PC-3 (cell line): ENCODE measurements around the gene NCDN. TPM values are rescaled to one million over a fixed set of nuclear protein-coding genes. Genes with fewer than 3 reads are reported as not detected.

Experiments used
- ATAC-seq: fragments of 200-7000 bp; cut with Tn5 transposase; 2 replicates; pipeline ENCODE4 v1.9.1; 2020; ENCODE audit warnings: mild to moderate bottlenecking, moderate library complexity
- BruUV-seq: library from RNA; stranded (reverse); fragments of 400-500 nt; replicated peaks from 2 replicates; lab custom pipeline; 2021; lab: Mats Ljungman, UMichigan
- CTCF ChIA-PET: fragments of 300-600 bp; sonication (Branson Sonifier 250); formaldehyde crosslinking; loops from one replicate; lab custom pipeline; 2022; ENCODE audit warnings: antibody characterized with exemption; lab: Charles Lee
- POLR2A ChIA-PET: fragments of 300-600 bp; sonication (Branson Sonifier 250); formaldehyde crosslinking; loops from one replicate; lab custom pipeline; 2022; ENCODE audit warnings: antibody characterized with exemption; ENCODE audit not compliant: unreplicated experiment; lab: Charles Lee
- DNase-seq: peaks from one replicate; pipeline ENCODE4 v3.0.0-alpha.2; 2015
- H2AFZ ChIP-seq: fragments of 300-600 bp; sonication (generic); 2 replicates; pipeline ENCODE4 v1.6.0; 2016; ENCODE audit warnings: antibody characterized with exemption, low read length
- H3F3A ChIP-seq: fragments of 300-600 bp; sonication (generic); one replicate; pipeline ENCODE4 v1.6.0; 2017; ENCODE audit warnings: antibody characterized with exemption, low read length, control low read depth, mild to moderate bottlenecking; ENCODE audit not compliant: unreplicated experiment
- H3K27ac ChIP-seq: fragments of 300-600 bp; sonication (generic); 2 replicates; pipeline ENCODE4 v1.5.1; 2016; ENCODE audit warnings: mild to moderate bottlenecking, low read length
- H3K27me3 ChIP-seq: fragments of 300-600 bp; sonication (generic); 2 replicates; pipeline ENCODE4 v1.6.1; 2016; ENCODE audit warnings: low read length, mixed read lengths
- H3K36me3 ChIP-seq: fragments of 300-600 bp; sonication (generic); 2 replicates; pipeline ENCODE4 v1.6.1; 2016; ENCODE audit warnings: low read depth, mixed run types, low read length, mixed read lengths
- H3K4me1 ChIP-seq: fragments of 300-600 bp; sonication (generic); 2 replicates; pipeline ENCODE4 v1.5.1; 2016; ENCODE audit warnings: low read length; ENCODE audit not compliant: insufficient read depth
- H3K4me2 ChIP-seq: fragments of 300-600 bp; sonication (generic); 2 replicates; pipeline ENCODE4 v1.6.0; 2016; ENCODE audit warnings: low read length
- H3K4me3 ChIP-seq: fragments of 300-600 bp; sonication (generic); 2 replicates; pipeline ENCODE4 v1.5.1; 2016; ENCODE audit warnings: mild to moderate bottlenecking, low read length, mixed read lengths
- H3K79me2 ChIP-seq: fragments of 300-600 bp; sonication (generic); 2 replicates; pipeline ENCODE4 v1.6.1; 2017; ENCODE audit warnings: low read length, mixed read lengths
- H3K9ac ChIP-seq: fragments of 300-600 bp; sonication (generic); 2 replicates; pipeline ENCODE4 v1.6.0; 2016; ENCODE audit warnings: mild to moderate bottlenecking, low read length
- H3K9me2 ChIP-seq: fragments of 300-600 bp; sonication (generic); replicated peaks from 2 replicates; pipeline ENCODE4 v1.6.1; 2016; ENCODE audit warnings: mixed run types, low read length, mixed read lengths
- H3K9me3 ChIP-seq: fragments of 300-600 bp; sonication (generic); 2 replicates; pipeline ENCODE4 v1.6.1; 2016; ENCODE audit warnings: low read length, mixed read lengths
- H4K20me1 ChIP-seq: fragments of 300-600 bp; sonication (generic); 2 replicates; pipeline ENCODE4 v1.6.1; 2016; ENCODE audit warnings: low read length, mixed read lengths
- EZH2 ChIP-seq: fragments of 300-600 bp; sonication (generic); IDR thresholded peaks from one replicate; pipeline ENCODE4 v1.6.1; 2017; ENCODE audit warnings: antibody characterized with exemption, mild to moderate bottlenecking, low read length; ENCODE audit not compliant: unreplicated experiment
- EZH2phosphoT487 ChIP-seq: fragments of 300-600 bp; sonication (generic); IDR thresholded peaks from 2 replicates; pipeline ENCODE4 v1.6.1; 2018; ENCODE audit warnings: mild to moderate bottlenecking, antibody characterized with exemption, low read length, borderline replicate concordance
- intact Hi-C: fragments of 100-400 bp; cut with micrococcal nuclease; formaldehyde crosslinking; loops from 2 replicates; pipeline ENCODE4 v1.9.0; 2023
- total RNA-seq: library from RNA; depleted of rRNA; stranded (reverse); fragments of >200 nt; gene quantifications from 2 replicates; pipeline ENCODE4 v1.2.3, GENCODE V29; 2014
- TF ChIP-seq, protein P1 (sequence below): fragments of 300-600 bp; sonication (generic); conservative IDR thresholded peaks from 2 replicates; pipeline ENCODE4 v1.5.1; 2017; ENCODE audit warnings: antibody characterized with exemption, low read depth, mild to moderate bottlenecking, low read length

NCDN gene
- total RNA-seq, 1 experiment from 2014 or later, result 25.2 TPM

GRCh38 chr1:35536556-35537162, 20.9 kb upstream of the NCDN start:
- Histone ChIP-seq H3K27me3 (no peaks in the 10 kb centered on the region), H3K36me3 (peaks cover 3% of the 10 kb centered on the region; the same call in 1 of the 2 replicates), H3K27ac (no peak overlapping the region), H2AFZ (no peak overlapping the region), H3K4me3 (no peak overlapping the region), H3F3A (no peaks in the 10 kb centered on the region), H3K9ac (no peak overlapping the region), H3K79me2 (peaks cover 8% of the 10 kb centered on the region; the same call in 1 of the 2 replicates), H3K4me1 (no peaks in the 10 kb centered on the region; the same call in 1 of the 2 replicates), H3K9me3 (no peaks in the 10 kb centered on the region), H3K4me2 (no peak overlapping the region), H4K20me1 (no peaks in the 10 kb centered on the region), H3K9me2 (no peaks in the 10 kb centered on the region)
- ChIA-PET POLR2A (no interaction called here), CTCF (interaction anchor here (0.7 kb wide), 1 partner anchor 86 kb away, joined by 3 read pairs; no protein-coding TSS in a partner anchor)
- no peak for ATAC-seq
- intact Hi-C loops, result no loop called here
- TF ChIP-seq EZH2 (no peak), EZH2phosphoT487 (no peak)
- DNase-seq, result no peak
- BruUV-seq, result no TSS peak

DNA sequence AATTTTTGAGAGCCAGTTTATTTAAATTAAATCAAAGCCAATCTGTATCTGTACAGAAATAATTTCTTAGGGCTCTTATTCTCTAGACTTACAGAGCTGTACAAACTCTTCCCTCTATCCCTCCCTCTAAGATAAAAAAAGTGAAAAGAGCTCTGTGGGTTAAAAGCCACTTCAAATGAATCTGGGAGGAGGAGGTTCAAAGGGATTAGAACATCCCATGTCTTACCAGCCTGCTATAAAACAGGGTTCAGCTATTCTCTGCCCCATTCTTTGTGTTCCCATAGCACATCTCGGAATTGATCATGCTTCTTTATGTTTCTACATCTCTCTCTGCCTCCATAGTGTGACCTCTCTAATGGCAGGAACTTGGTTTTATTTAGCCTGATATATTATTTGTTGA, 19.8 kb upstream of the NCDN start:
- Histone ChIP-seq H3K4me3 (no peak overlapping the region), H3K9me2 (no peaks in the 10 kb centered on the region), H3K9me3 (no peaks in the 10 kb centered on the region), H3K36me3 (peaks cover 3% of the 10 kb centered on the region; the same call in 1 of the 2 replicates), H3K9ac (no peak overlapping the region), H3K4me1 (peaks cover 6% of the 10 kb centered on the region; the same call in 1 of the 2 replicates), H3K27me3 (no peaks in the 10 kb centered on the region), H3K27ac (no peak overlapping the region), H3K79me2 (peaks cover 8% of the 10 kb centered on the region; the same call in 1 of the 2 replicates), H3K4me2 (no peak overlapping the region), H3F3A (no peaks in the 10 kb centered on the region), H2AFZ (no peak overlapping the region), H4K20me1 (no peaks in the 10 kb centered on the region)
- TF ChIP-seq EZH2, result no peak
- TF ChIP-seq EZH2phosphoT487, result no peak
- TF ChIP-seq, protein P1, sequence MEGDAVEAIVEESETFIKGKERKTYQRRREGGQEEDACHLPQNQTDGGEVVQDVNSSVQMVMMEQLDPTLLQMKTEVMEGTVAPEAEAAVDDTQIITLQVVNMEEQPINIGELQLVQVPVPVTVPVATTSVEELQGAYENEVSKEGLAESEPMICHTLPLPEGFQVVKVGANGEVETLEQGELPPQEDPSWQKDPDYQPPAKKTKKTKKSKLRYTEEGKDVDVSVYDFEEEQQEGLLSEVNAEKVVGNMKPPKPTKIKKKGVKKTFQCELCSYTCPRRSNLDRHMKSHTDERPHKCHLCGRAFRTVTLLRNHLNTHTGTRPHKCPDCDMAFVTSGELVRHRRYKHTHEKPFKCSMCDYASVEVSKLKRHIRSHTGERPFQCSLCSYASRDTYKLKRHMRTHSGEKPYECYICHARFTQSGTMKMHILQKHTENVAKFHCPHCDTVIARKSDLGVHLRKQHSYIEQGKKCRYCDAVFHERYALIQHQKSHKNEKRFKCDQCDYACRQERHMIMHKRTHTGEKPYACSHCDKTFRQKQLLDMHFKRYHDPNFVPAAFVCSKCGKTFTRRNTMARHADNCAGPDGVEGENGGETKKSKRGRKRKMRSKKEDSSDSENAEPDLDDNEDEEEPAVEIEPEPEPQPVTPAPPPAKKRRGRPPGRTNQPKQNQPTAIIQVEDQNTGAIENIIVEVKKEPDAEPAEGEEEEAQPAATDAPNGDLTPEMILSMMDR, result no peak
- ATAC-seq (no peak), DNase-seq (no peak)
- POLR2A ChIA-PET, result no interaction called here
- intact Hi-C loops, result no loop called here
- CTCF ChIA-PET, result interaction anchor here (0.7 to 1.0 kb wide), 3 partner anchors 13 to 762 kb away, joined by 3 to 6 read pairs (median 5); no protein-coding TSS in a partner anchor
- no TSS peak for BruUV-seq

GRCh38 chr1:35539073-35539823, 18.4 kb upstream of the NCDN start:
- ChIA-PET CTCF (interaction anchor here (0.6 kb wide), 1 partner anchor 38 kb away, joined by 4 read pairs; no protein-coding TSS in a partner anchor), POLR2A (interaction anchor here (0.7 kb wide), 1 partner anchor 706 kb away, joined by 4 read pairs; no protein-coding TSS in a partner anchor)
- Histone ChIP-seq H3K4me2 (no peak overlapping the region), H3K9me3 (no peaks in the 10 kb centered on the region), H3F3A (no peaks in the 10 kb centered on the region), H4K20me1 (no peaks in the 10 kb centered on the region), H3K36me3 (peaks cover 3% of the 10 kb centered on the region; the same call in 1 of the 2 replicates), H3K79me2 (peaks cover 8% of the 10 kb centered on the region; the same call in 1 of the 2 replicates), H2AFZ (no peak overlapping the region), H3K9me2 (no peaks in the 10 kb centered on the region), H3K9ac (no peak overlapping the region), H3K27ac (no peak overlapping the region), H3K4me3 (no peak overlapping the region), H3K27me3 (no peaks in the 10 kb centered on the region), H3K4me1 (peaks cover 17% of the 10 kb centered on the region)
- DNase-seq (no peak), ATAC-seq (no peak)
- no peak for TF ChIP-seq EZH2
- TF ChIP-seq, protein P1, result no peak
- no peak for TF ChIP-seq EZH2phosphoT487
- no TSS peak for BruUV-seq
- intact Hi-C loops, result no loop called here
